Skeletal muscle cell (primary cell): ENCODE data around the gene AR.

Experiments
- DNase-seq: peaks from one replicate; pipeline ENCODE4 v3.0.0-alpha.2; 2010; ENCODE audit warnings: low read depth
- H3K4me3 ChIP-seq: 2 replicates; pipeline ENCODE4 v1.5.1; 2011; ENCODE audit warnings: low read depth, mild to moderate bottlenecking, control low read depth, low read length, moderate library complexity

Gene AR

DNA sequence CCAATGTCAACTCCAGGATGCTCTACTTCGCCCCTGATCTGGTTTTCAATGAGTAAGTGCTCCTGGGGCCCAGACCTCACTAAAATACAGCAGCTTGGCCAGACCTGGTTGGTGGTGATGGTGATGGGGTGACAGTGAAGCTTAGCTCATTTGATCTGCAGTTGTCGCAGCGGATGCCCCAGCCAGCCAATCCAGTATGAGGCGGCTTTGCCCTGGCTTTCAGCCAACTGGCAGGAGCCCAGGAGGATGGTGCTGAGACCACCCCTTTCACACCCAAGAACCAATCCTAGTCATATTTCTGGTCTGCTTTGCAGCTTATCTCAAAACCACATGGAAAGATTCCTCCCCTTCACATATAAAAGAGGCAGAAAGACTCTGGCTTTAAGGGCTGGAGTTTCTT is 173.8 kb downstream of the AR start:
- no peak overlapping the region for H3K4me3 ChIP-seq
- DNase-seq, result no peak

DNA sequence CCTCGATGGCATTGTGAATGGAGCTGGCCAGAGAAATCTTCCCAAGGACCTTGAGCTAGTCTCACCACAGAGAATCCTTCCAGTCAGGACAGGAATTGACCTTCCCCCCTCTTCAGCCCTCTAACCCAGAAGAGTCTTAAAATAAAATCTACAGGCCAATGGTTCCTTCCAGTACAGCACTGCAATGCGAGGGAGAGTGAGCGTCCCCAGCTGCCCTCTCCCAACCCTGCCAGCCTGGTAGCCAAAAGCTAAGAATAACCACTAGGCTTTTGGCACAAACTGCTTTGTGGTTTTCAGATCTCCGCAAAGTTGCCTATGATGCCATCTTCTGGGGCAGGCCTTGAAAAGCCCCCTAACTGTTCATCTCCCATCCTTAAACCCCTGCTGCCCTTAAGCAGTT is 175.1 kb downstream of the AR start:
- no peak overlapping the region for H3K4me3 ChIP-seq
- DNase-seq, result no peak

DNA sequence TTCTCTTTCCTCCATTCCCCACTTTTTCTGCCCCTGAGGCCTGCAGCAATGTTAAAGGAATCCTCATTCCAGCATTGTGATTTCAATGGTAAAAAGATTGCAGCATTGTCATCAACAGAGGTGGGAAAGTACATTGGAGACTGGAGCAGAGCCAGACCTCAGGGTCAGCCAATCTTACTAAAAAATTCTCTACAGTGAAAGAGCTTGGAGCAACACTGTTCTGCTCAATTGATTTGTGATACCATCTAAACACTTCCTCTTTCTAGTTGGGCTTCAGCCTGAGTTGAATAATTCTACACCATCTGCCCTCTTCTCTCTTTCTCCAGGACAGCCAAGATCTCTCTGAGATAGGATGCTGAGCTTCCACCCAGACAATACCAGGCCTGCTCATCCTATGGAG is 176.5 kb downstream of the AR start:
- DNase-seq, result no peak
- H3K4me3 ChIP-seq, result no peak overlapping the region

DNA sequence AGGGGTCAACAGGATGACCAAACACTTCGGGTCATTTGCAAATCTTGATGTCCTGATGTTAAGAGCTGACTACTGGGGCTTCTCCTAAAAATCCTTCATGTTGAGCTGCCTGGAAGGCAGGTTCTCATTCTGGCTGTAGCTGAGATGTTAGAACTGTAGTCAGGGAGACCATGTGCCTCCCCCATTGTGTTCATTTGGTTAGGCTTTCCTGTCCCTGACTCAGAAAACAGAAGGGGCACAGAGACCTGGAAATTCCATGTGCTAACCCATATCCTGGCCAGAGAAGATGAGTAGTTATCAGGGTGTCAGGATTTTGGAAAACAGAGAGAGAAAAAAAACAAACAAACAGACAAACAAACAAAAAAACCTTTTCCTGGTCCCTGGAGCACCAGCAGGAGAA is 177.5 kb downstream of the AR start:
- DNase-seq, result no peak
- H3K4me3 ChIP-seq, result no peak overlapping the region

DNA sequence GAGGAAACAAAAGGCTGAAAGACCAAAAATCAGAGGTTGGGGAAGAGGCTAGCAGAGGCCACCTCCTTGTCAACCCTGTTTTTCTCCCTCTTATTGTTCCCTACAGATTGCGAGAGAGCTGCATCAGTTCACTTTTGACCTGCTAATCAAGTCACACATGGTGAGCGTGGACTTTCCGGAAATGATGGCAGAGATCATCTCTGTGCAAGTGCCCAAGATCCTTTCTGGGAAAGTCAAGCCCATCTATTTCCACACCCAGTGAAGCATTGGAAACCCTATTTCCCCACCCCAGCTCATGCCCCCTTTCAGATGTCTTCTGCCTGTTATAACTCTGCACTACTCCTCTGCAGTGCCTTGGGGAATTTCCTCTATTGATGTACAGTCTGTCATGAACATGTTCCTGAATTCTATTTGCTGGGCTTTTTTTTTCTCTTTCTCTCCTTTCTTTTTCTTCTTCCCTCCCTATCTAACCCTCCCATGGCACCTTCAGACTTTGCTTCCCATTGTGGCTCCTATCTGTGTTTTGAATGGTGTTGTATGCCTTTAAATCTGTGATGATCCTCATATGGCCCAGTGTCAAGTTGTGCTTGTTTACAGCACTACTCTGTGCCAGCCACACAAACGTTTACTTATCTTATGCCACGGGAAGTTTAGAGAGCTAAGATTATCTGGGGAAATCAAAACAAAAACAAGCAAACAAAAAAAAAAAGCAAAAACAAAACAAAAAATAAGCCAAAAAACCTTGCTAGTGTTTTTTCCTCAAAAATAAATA is 179.9 kb downstream of the AR start:
- no peak for DNase-seq

DNA sequence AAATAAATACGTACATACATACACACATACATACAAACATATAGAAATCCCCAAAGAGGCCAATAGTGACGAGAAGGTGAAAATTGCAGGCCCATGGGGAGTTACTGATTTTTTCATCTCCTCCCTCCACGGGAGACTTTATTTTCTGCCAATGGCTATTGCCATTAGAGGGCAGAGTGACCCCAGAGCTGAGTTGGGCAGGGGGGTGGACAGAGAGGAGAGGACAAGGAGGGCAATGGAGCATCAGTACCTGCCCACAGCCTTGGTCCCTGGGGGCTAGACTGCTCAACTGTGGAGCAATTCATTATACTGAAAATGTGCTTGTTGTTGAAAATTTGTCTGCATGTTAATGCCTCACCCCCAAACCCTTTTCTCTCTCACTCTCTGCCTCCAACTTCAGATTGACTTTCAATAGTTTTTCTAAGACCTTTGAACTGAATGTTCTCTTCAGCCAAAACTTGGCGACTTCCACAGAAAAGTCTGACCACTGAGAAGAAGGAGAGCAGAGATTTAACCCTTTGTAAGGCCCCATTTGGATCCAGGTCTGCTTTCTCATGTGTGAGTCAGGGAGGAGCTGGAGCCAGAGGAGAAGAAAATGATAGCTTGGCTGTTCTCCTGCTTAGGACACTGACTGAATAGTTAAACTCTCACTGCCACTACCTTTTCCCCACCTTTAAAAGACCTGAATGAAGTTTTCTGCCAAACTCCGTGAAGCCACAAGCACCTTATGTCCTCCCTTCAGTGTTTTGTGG is 180.7 kb downstream of the AR start:
- no peak overlapping the region for H3K4me3 ChIP-seq
- no peak for DNase-seq

More for the DNA sequence above, 179.9 kb downstream of the AR start:
- H3K4me3 ChIP-seq, result no peak overlapping the region

DNA sequence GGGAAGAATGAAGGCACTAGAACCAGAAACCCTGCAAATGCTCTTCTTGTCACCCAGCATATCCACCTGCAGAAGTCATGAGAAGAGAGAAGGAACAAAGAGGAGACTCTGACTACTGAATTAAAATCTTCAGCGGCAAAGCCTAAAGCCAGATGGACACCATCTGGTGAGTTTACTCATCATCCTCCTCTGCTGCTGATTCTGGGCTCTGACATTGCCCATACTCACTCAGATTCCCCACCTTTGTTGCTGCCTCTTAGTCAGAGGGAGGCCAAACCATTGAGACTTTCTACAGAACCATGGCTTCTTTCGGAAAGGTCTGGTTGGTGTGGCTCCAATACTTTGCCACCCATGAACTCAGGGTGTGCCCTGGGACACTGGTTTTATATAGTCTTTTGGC is 181.7 kb downstream of the AR start:
- H3K4me3 ChIP-seq, result no peak overlapping the region
- no peak for DNase-seq

DNA sequence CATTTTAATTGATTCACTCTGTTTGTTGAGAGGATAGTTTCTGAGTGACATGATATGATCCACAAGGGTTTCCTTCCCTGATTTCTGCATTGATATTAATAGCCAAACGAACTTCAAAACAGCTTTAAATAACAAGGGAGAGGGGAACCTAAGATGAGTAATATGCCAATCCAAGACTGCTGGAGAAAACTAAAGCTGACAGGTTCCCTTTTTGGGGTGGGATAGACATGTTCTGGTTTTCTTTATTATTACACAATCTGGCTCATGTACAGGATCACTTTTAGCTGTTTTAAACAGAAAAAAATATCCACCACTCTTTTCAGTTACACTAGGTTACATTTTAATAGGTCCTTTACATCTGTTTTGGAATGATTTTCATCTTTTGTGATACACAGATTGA is 182.2 kb downstream of the AR start:
- H3K4me3 ChIP-seq, result no peak overlapping the region

DNA sequence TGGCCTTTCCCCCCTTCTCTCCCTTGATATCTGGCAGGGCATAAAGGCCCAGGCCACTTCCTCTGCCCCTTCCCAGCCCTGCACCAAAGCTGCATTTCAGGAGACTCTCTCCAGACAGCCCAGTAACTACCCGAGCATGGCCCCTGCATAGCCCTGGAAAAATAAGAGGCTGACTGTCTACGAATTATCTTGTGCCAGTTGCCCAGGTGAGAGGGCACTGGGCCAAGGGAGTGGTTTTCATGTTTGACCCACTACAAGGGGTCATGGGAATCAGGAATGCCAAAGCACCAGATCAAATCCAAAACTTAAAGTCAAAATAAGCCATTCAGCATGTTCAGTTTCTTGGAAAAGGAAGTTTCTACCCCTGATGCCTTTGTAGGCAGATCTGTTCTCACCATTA is 183.8 kb downstream of the AR start:
- DNase-seq, result no peak
- H3K4me3 ChIP-seq, result no peak overlapping the region

More for the DNA sequence above, 182.2 kb downstream of the AR start:
- no peak for DNase-seq

DNA sequence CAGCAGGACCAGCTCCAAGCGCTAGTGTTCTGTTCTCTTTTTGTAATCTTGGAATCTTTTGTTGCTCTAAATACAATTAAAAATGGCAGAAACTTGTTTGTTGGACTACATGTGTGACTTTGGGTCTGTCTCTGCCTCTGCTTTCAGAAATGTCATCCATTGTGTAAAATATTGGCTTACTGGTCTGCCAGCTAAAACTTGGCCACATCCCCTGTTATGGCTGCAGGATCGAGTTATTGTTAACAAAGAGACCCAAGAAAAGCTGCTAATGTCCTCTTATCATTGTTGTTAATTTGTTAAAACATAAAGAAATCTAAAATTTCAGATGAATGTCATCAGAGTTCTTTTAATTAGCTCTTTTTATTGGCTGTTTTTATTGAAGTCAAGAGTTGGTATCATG is 186.5 kb downstream of the AR start:
- DNase-seq, result no peak
- no peak overlapping the region for H3K4me3 ChIP-seq

DNA sequence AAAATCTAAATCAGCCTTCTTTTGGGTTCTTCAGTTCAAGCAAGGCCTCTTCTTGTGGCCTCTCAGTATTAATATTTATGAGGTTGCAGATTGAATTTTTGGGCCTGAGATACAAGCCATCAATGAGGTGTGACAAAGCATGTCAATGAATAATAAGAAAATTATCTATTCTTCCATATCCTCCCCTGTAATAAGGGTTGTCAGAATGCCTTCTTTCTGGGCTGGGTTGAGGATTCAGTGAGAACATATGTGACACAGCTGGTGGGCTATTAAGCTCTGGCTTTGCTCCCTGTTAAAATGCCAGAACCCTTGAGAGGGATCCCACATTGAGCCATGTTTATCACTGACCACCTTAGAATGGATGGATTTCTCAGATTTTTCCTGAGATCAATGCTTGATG is 187.2 kb downstream of the AR start:
- no peak overlapping the region for H3K4me3 ChIP-seq
- no peak for DNase-seq

DNA sequence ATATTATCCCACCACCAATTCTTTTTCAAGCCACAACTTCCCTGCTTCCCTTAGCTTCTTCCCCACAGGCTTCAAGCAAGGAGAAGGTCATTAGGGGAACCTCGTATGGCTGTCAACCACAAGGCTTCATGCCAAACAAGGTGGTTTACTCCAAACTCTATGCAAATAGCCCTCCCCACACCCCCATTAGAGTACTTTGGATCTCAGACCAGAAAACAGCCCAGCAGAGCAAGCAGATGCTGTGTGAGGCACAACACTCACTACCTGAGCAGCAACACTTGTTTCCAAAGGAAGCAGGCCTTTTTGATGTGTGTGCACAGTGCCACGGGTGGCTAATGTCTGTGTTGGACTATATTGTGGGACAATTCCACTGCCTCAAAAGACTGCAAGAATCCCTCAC is 189.0 kb downstream of the AR start:
- H3K4me3 ChIP-seq, result no peak overlapping the region
- DNase-seq, result no peak

DNA sequence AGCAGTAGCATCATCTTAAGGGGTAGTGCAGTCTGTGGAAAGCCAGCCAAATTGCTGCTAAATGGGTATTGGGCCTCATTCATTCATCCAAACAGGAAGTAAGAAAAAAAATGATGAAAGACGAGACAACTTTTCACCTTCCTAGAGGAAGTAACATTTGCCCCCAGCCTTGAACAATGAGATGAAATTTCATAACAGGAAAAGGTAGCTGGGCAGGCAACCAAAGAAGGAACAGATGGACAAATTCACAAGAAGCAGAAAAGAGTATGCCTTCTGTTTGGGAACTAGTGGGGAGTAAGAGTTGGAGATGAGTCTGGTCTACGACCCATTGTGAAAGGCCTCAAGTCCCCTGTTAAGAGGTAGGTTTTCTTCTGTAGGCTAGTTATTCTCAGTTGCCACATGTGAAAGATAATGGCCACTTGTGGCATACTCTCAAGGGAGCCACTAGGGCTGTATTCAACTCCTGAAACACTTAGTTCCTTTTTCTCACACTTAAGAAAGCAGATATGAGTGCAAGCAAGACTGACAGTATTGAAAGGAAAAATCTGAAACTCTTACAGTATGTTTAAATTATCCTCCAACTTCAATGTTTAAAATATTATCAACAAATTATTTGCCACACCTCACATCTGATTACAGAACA is 190.4 kb downstream of the AR start:
- no peak overlapping the region for H3K4me3 ChIP-seq
- no peak for DNase-seq

DNA sequence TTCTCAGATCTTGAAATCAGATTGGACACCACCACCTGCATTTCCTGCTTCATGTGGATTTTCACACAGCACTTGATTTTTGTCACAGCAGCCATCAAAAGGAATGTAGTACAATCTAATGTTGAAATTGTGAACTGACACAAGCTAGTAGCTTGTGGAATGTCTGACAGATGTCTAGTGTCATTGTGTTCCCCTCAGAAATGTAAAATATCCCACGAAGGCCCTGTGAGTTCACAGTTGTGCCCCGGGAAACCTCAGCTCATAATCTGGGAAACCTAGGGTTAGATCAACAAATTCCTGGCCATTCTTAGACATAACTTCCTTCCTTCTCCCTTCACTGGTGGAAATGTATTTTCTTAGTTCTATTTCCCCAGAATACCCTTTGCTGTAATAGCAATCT is 205.7 kb downstream of the AR start:
- peak; percentile 3 for DNase-seq
- H3K4me3 ChIP-seq, result no peak overlapping the region

DNA sequence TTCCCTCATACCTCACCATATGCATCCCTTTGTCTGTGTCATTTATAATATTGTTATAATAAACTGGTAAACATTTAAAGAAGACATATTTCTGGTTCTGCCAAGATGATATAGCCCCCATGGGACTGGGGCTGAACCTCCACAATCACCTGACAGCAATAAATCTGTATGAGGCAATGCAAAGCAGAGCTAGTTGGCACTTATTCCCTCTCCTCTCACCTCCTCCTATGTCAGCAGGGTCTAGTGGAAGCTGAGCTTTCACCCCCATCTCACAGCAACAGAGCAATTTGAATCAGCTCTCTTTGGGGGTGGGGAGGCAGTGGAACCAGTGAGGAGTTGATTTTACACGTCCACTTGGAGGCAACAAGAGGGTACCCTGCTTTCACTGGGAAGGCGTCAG is 206.9 kb downstream of the AR start:
- H3K4me3 ChIP-seq, result no peak overlapping the region
- no peak for DNase-seq

DNA sequence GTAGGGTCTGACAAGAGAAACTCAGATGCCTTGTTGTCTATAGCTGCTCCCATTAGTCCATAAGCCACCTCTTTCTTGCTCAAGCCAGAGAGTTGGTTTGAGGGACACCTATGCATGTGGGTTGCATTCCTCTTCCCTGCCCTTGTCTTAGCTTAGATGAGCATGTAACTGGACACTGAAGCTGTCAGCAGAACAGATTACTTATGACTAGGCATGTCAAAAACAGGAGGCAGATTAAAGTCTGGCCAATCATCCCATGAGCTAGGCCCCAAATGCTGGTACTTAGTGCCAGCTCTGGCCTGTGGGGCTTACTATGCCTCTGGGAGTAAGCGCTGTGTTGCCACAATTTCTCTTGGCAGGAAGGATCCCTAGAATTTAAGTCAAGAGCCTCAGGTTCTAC is 215.2 kb downstream of the AR start:
- H3K4me3 ChIP-seq, result no peak overlapping the region
- no peak for DNase-seq

DNA sequence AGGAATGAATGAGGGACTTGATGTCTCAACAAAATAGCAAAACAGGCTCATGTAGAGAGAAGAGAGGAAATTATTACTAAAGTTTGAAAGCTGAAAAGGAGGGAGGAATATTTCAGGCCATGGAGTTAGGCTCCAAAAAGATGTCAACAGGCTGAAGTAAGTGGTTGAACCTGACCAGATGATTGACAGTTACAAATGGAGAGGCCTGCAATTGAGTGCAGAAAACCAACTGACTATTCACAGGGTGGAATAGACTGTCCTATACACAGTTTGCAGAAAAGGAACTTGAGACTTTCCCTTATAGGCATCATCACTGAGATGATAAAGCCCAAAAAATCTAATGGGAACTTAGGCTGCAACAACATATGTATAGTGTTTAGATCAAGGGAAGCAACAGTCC is 233.3 kb downstream of the AR start:
- DNase-seq, result no peak

DNA sequence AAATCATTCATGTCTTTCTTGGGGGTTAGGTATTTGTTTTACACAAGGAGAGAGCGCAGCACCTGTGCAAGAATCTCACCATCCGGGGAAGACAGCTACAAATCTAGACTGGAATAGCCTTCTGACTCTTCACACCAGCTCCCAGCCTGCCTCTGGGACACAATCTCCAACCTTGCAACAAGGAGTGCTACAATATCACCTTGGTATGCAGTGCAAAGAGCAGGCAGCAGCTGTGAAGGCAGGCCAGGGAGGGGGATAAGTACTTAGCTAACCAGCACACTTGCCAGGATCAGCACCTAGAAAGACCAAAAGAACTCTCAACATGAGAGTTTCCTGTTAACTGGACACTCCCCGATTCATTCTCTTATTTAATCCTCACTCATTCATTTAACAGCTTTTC is 235.3 kb downstream of the AR start:
- H3K4me3 ChIP-seq, result no peak overlapping the region
- DNase-seq, result no peak

More for the DNA sequence above, 233.3 kb downstream of the AR start:
- H3K4me3 ChIP-seq, result no peak overlapping the region
